ENCODE results near the gene ERVK3-1.

The ERVK3-1 gene

DNA sequence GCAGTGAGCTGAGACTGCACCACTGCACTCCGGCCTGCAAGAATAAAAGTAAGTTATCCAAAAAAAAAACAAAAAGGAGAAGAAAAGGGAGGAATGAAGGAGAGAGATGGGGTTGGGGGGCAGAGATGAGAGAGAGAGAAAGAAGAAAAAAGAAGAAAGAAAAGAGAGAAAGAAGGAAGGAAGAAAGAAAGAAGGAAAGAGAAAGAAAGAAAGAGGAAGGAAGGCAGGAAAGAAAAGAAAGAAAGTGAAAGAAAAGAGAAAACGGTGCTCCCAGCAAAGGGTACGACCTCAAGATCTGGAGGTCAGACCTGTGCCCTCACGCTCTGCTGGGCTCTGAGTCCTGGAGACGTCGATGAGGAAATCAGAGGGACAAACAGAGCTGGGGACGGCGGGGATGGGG lies 44.4 kb downstream of the ERVK3-1 start:
- in situ Hi-C loops (cut with HindIII; ENCODE audit: low sequenced_read_pairs) = no loop called here
- DNase-seq (ENCODE audit: low read depth) = no peak
- TF ChIP-seq, protein P1, sequence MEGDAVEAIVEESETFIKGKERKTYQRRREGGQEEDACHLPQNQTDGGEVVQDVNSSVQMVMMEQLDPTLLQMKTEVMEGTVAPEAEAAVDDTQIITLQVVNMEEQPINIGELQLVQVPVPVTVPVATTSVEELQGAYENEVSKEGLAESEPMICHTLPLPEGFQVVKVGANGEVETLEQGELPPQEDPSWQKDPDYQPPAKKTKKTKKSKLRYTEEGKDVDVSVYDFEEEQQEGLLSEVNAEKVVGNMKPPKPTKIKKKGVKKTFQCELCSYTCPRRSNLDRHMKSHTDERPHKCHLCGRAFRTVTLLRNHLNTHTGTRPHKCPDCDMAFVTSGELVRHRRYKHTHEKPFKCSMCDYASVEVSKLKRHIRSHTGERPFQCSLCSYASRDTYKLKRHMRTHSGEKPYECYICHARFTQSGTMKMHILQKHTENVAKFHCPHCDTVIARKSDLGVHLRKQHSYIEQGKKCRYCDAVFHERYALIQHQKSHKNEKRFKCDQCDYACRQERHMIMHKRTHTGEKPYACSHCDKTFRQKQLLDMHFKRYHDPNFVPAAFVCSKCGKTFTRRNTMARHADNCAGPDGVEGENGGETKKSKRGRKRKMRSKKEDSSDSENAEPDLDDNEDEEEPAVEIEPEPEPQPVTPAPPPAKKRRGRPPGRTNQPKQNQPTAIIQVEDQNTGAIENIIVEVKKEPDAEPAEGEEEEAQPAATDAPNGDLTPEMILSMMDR (IDR thresholded peaks at IDR 0.05; ENCODE audit: low read depth, low read length, missing control alignments) = no peak
- H3K4me3 ChIP-seq (ENCODE audit: low read depth, low read length) = no peak overlapping the region

DNA sequence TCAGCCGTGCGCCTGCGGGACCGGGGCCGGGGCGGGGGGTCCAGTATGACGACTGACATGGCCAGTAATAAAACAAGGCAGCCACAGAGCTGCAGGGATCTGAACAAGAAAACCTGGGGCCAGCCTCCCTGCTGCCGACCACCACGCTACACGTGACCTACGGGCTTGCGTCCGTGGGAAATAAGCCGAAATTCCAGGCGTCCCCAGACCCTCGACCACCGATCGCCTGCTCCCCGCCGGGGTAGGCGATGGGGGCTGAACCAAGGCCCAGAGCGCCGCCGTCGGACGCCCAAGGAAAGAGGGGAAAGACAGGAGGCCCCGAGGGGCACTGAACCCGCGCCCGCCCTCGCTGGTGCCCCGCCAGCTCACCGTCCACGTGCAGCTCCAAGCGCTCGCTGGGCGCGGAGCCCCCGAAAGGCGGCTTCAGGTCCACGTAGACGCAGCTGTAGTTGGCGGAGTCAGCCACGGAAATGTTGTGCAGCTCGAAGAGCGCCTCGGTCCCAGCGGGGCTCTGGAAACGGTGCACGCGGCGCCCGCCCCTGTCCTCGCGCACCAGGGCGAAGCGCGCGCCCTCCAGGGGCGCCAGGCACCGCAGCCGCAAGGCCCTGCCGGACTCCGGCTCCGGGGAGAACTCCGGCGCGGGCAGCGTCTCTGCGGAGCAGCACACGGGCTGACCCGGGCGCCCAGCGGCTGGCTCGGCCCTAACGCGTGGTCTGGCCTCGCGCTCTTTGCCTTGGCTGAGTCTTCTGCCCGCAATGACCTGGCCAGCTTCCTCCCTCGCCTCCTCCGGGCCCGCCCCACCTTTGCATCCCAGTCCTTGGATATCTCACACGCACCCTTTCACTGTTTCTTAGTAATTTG lies 45.1 kb downstream of the ERVK3-1 start:
- H3K4me3 ChIP-seq (ENCODE audit: low read depth, low read length) = no peak overlapping the region
- DNase-seq (ENCODE audit: low read depth) = no peak
- in situ Hi-C loops (cut with HindIII; ENCODE audit: low sequenced_read_pairs) = no loop called here
- TF ChIP-seq, protein P1 (IDR thresholded peaks at IDR 0.05; ENCODE audit: low read depth, low read length, missing control alignments) = no peak

DNA sequence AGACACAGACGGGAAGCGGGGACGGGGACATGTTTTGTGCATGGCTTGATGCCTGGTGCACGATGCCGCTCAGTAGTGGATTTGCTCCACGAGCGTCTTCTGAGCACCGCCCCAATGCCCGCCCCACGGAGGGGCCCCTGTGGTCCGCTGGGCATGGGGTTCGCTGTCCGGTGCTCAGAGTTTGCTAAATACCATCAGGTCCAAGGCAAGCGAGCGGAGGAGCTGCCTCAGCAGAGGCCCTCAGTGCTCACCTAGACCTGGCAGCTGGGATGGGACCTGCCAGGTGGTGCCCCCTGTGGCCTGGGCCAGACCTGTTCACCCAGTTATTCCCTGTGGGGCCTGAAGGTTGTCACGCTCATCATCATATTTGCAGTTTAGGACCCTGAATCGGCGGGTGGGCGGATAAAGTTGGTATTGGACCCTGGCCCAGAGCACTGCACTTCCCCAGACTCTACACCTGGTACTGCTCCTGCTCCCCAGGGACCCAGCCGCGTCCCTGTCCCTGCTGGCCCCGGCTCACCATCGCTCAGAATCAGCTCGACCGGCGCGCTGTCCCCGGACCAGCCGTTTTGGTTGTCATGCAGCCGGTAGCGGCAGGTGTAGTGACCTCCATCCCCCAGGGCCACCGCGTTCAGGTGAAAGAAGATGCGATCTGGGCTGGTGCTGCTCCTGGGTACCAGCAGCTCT lies 45.8 kb downstream of the ERVK3-1 start:
- TF ChIP-seq, protein P1 (IDR thresholded peaks at IDR 0.05; ENCODE audit: low read depth, low read length, missing control alignments) = no peak
- H3K4me3 ChIP-seq (ENCODE audit: low read depth, low read length) = no peak overlapping the region
- DNase-seq (ENCODE audit: low read depth) = no peak
- in situ Hi-C loops (cut with HindIII; ENCODE audit: low sequenced_read_pairs) = no loop called here

DNA sequence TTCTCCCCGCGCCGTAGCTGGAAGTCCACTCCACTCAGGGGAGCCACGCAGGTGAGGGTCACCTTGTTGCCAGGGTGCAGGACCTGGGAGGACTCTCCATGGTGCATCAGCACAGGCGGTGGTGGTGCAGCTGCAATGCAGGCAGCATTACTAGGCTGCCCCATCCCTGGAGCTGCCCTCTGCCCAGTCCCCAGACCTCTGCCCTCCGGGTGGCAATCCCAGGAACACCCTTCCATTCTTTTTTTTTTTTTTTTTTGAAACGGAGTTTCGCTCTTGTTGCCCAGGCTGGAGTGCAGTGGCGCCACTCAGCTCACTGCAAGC lies 46.3 kb downstream of the ERVK3-1 start:
- TF ChIP-seq, protein P1 (IDR thresholded peaks at IDR 0.05; ENCODE audit: low read depth, low read length, missing control alignments) = no peak
- no peak overlapping the region for H3K4me3 ChIP-seq (ENCODE audit: low read depth, low read length)
- in situ Hi-C loops (cut with HindIII; ENCODE audit: low sequenced_read_pairs) = no loop called here
- no peak for DNase-seq (ENCODE audit: low read depth)

DNA sequence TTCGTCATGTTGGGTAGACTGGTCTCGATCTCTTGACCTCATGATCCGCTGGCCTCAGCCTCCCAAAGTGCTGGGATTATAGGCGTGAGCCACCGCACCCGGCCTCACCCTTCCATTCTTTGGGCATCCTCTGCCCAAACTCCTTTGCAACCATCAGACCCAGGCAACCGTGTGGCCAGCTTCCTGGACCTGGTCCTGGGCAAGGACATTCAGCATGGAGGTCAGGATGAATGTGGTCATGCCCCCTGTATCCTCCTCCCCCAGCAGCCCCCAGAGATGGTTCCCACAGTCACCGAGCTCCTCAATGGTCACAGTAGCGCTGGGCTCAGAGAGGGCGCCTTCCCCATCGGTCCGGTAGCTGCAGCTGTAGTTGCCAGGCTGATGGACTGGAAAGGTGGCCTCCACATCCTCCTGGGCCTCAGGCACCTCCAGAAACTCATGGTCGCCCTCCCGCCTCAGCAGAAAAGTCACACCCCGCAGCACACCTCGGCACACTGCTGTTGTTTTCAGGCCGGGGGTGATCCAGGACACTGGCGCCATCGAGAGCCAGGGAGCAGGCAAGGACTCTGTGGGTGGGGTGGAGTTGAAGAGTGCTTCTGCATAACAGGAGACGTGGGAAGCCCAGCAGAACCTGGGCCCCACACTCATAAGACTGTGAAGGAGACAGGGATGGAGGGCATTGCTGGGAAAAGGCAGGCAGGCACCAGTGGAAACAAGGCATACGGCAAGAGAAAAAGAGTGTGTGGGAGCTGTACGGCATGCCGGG lies 47.0 kb downstream of the ERVK3-1 start:
- in situ Hi-C loops (cut with HindIII; ENCODE audit: low sequenced_read_pairs) = no loop called here
- no peak overlapping the region for H3K4me3 ChIP-seq (ENCODE audit: low read depth, low read length)
- DNase-seq (ENCODE audit: low read depth) = no peak
- TF ChIP-seq, protein P1 (IDR thresholded peaks at IDR 0.05; ENCODE audit: low read depth, low read length, missing control alignments) = no peak
